C4-2B (cell line): ENCODE measurements around the gene ARHGAP4.

Source experiments
- H3K27ac ChIP-seq: fragments of 450-650 bp; 2 replicates; pipeline ENCODE4 v1.5.1; 2017
- CTCF ChIP-seq: fragments of 450-650 bp; conservative IDR thresholded peaks from 2 replicates; pipeline ENCODE4 v1.5.1; 2017; ENCODE audit warnings: mild to moderate bottlenecking
- ZFX ChIP-seq: fragments of 450-650 bp; IDR thresholded peaks from 2 replicates; pipeline ENCODE4 v1.6.1; 2017

ARHGAP4 gene

GRCh38 chrX:153950127-153950526 is 24.1 kb upstream of the ARHGAP4 start:
- no peak overlapping the region for H3K27ac ChIP-seq
- no peak for TF ChIP-seq ZFX
- no peak for TF ChIP-seq CTCF

- TF ChIP-seq CTCF (no peak), ZFX (no peak)
- H3K27ac ChIP-seq = no peak overlapping the region
Observed at GRCh38 chrX:153948847-153949805, 23.1 kb upstream of the ARHGAP4 start.

GRCh38 chrX:153948002-153948466 is 22.0 kb upstream of the ARHGAP4 start:
- TF ChIP-seq CTCF = no peak
- no peak for TF ChIP-seq ZFX
- H3K27ac ChIP-seq = no peak overlapping the region

GRCh38 chrX:153947009-153947769 is 21.1 kb upstream of the ARHGAP4 start:
- H3K27ac ChIP-seq = no peak overlapping the region
- TF ChIP-seq CTCF = peak; percentile 89
- TF ChIP-seq ZFX = no peak

- H3K27ac ChIP-seq = no peak overlapping the region
Observed at GRCh38 chrX:153945956-153946943, 20.2 kb upstream of the ARHGAP4 start.

GRCh38 chrX:153944800-153945150 is 18.7 kb upstream of the ARHGAP4 start:
- TF ChIP-seq CTCF (no peak), ZFX (no peak)
- no peak overlapping the region for H3K27ac ChIP-seq

More at GRCh38 chrX:153945956-153946943, 20.2 kb upstream of the ARHGAP4 start:
- TF ChIP-seq ZFX = no peak
- TF ChIP-seq CTCF = no peak
